Liver (tissue), 9 donors: ENCODE measurements around the gene PCDHA8. TPM values are rescaled to one million over a fixed set of nuclear protein-coding genes. Genes with fewer than 3 reads are reported as not detected.

Experiments used
- DNase-seq: peaks from one replicate; pipeline ENCODE4 v3.0.0-alpha.2; 2017; ENCODE audit warnings: low spot score
- H3K27ac ChIP-seq, 2 donors: one replicate each; pipeline ENCODE4 v1.7.0; 2013; ENCODE audit warnings: inconsistent platforms in 2 of 2, low read length in 2 of 2, control low read depth in 1 of 2, low read depth in 1 of 2, mild to moderate bottlenecking in 1 of 2
- H3K27me3 ChIP-seq, 4 donors: one replicate each; pipeline versions ENCODE4 v1.6.1 to v1.7.0; 2013; ENCODE audit warnings: low read length in 3 of 4, inconsistent platforms in 1 of 4, mild to moderate bottlenecking in 1 of 4, moderate library complexity in 1 of 4; ENCODE audit not compliant: control insufficient read depth in 4 of 4, insufficient read depth in 4 of 4
- H3K36me3 ChIP-seq, 4 donors: one replicate each; pipeline versions ENCODE4 v1.6.1 to v1.7.0; 2013; ENCODE audit warnings: low read length in 3 of 4, mild to moderate bottlenecking in 3 of 4, low read depth in 1 of 4, moderate library complexity in 1 of 4; ENCODE audit not compliant: control insufficient read depth in 4 of 4, insufficient read depth in 3 of 4
- H3K4me1 ChIP-seq, 4 donors: one replicate each; pipeline versions ENCODE4 v1.6.1 to v1.7.0; 2013; ENCODE audit warnings: low read length in 3 of 4, mild to moderate bottlenecking in 3 of 4, moderate library complexity in 1 of 4; ENCODE audit not compliant: control insufficient read depth in 4 of 4, insufficient read depth in 4 of 4
- H3K4me3 ChIP-seq, 3 donors: one replicate each; pipeline versions ENCODE4 v1.6.1 to v1.7.0; 2013; ENCODE audit warnings: low read length in 3 of 3, control low read depth in 1 of 3, low read depth in 1 of 3, mild to moderate bottlenecking in 1 of 3
- H3K9ac ChIP-seq, 2 donors: one replicate each; pipeline ENCODE4 v1.7.0; 2013; ENCODE audit warnings: low read length in 2 of 2, mild to moderate bottlenecking in 2 of 2, moderate library complexity in 2 of 2, control low read depth in 1 of 2, low read depth in 1 of 2
- H3K9me3 ChIP-seq, 4 donors: one replicate each; pipeline versions ENCODE4 v1.6.1 to v1.7.0; 2013; ENCODE audit warnings: low read length in 3 of 4; ENCODE audit not compliant: control insufficient read depth in 4 of 4
- ATF3 ChIP-seq: IDR thresholded peaks from 2 replicates; pipeline ENCODE4 v1.6.1; 2016; ENCODE audit warnings: antibody characterized with exemption
- FOXA2 ChIP-seq: IDR thresholded peaks from 2 replicates; pipeline ENCODE4 v1.6.1; 2016; ENCODE audit warnings: antibody characterized with exemption
- MAX ChIP-seq: IDR thresholded peaks from 2 replicates; pipeline ENCODE4 v1.6.1; 2016; ENCODE audit warnings: antibody characterized with exemption
- RXRA ChIP-seq, 2 donors: IDR thresholded peaks; 2 replicates each; pipeline ENCODE4 v1.6.1; 2017 to 2018; ENCODE audit warnings: antibody characterized with exemption in 2 of 2, mild to moderate bottlenecking in 1 of 2
- WGBS: extraction: QIAGEN DNeasy Blood & Tissue Kit; methylation state at CpG from one replicate; pipeline ENCODE4 v1.1.7; 2013; 5-methylcytosine and 5-hydroxymethylcytosine counted together
- polyA plus RNA-seq, 2 donors: library from polyadenylated mRNA; stranded (reverse) in 1 of 2; unstranded in 1 of 2; fragments of 200-250 nt in 1 of 2; fragments of >200 nt in 1 of 2; fragmentation: Nextera tagmentation in 1 of 2; extraction: Ambion mirVana in 1 of 2; gene quantifications; one replicate each; pipeline versions ENCODE4 v1.2.1 to v1.2.3, GENCODE V29; 2013 to 2015
- total RNA-seq, 2 donors: library from RNA; depleted of rRNA; stranded (reverse); fragments of >200 nt; gene quantifications; one replicate each; pipeline ENCODE4 v1.2.3, GENCODE V29; 2014
- donor health status: healthy.
- donor health status: healthy.
- donor health status: healthy.
- donor health status: healthy.
- donor health status: healthy.

Gene PCDHA8
- total and polyA plus RNA-seq, 4 donors, result under 0.01 TPM; not detected in 3

- no peak for TF ChIP-seq ATF3
Observed at GRCh38 chr5:140883373-140883772, 42.4 kb downstream of the PCDHA8 start (continued).

GRCh38 chr5:140883927-140884697 lies 43.1 kb downstream of the PCDHA8 start:
- no peak for DNase-seq
- peaks cover 0 to 26% (median 18%) of the 10 kb centered on the region in 4 donors for H3K9me3 ChIP-seq
- TF ChIP-seq RXRA (IDR thresholded peaks at IDR 0.05) (no peak), MAX (no peak), FOXA2 (no peak)
- no peak overlapping the region for H3K4me3 ChIP-seq
- peaks cover 0 to 2% (median 0%) of the 10 kb centered on the region in 4 donors for H3K4me1 ChIP-seq
- H3K27ac ChIP-seq, result no peak overlapping the region
- H3K9ac ChIP-seq, result no peak overlapping the region
- WGBS, result 34% methylated on average over 79 of the region's 79 CpGs
- peaks cover 0 to 8% (median 1%) of the 10 kb centered on the region in 4 donors for H3K27me3 ChIP-seq
- no peaks in the 10 kb centered on the region for H3K36me3 ChIP-seq

Other genes starting within 250 kb of the PCDHA8 start
- gene CD14, start 208.0 kb upstream of the PCDHA8 start, total RNA-seq, result 100 to 1,000 TPM in 1 of 2 donors, 10 to 100 TPM in 1; 61.0 to 297 TPM
- gene CD14, start 208.0 kb upstream of the PCDHA8 start, polyA plus RNA-seq, result 100 to 1,000 TPM; 277 to 343 TPM
- gene TMCO6, start 201.7 kb upstream of the PCDHA8 start, total RNA-seq, result 10 to 100 TPM; 14.1 to 55.9 TPM
- gene TMCO6, start 201.7 kb upstream of the PCDHA8 start, polyA plus RNA-seq, result 10 to 100 TPM; 12.6 to 23.3 TPM
- 10 to 100 TPM; 23.3 to 44.3 TPM for gene NDUFA2, start 193.6 kb upstream of the PCDHA8 start, total RNA-seq
- 100 to 1,000 TPM in 1 of 2 donors, 10 to 100 TPM in 1; 91.3 to 160 TPM for gene NDUFA2, start 193.6 kb upstream of the PCDHA8 start, polyA plus RNA-seq
- gene IK, start 193.4 kb upstream of the PCDHA8 start, total RNA-seq, result 10 to 100 TPM; 42.5 to 45.7 TPM
- 10 to 100 TPM; 30.8 to 41.8 TPM for gene IK, start 193.4 kb upstream of the PCDHA8 start, polyA plus RNA-seq
- 10 to 100 TPM; 12.0 to 18.2 TPM for gene WDR55, start 176.3 kb upstream of the PCDHA8 start, total RNA-seq
- gene WDR55, start 176.3 kb upstream of the PCDHA8 start, polyA plus RNA-seq, result 10 to 100 TPM in 1 of 2 donors, 1 to 10 TPM in 1; 10.0 to 11.4 TPM
- under 1 TPM; 0.37 to 0.92 TPM for gene DND1, start 167.6 kb upstream of the PCDHA8 start, total RNA-seq
- under 1 TPM in 1 of 2 donors, not detected in 1; 0.29 TPM for gene DND1, start 167.6 kb upstream of the PCDHA8 start, polyA plus RNA-seq
- gene HARS1, start 149.8 kb upstream of the PCDHA8 start, total RNA-seq, result 10 to 100 TPM; 31.2 to 57.1 TPM
- 10 to 100 TPM; 33.3 to 41.3 TPM for gene HARS1, start 149.8 kb upstream of the PCDHA8 start, polyA plus RNA-seq
- 10 to 100 TPM; 10.8 to 16.3 TPM for gene HARS2, start 149.7 kb upstream of the PCDHA8 start, total RNA-seq
- gene HARS2, start 149.7 kb upstream of the PCDHA8 start, polyA plus RNA-seq, result 10 to 100 TPM in 1 of 2 donors, 1 to 10 TPM in 1; 8.6 to 10.7 TPM
- 10 to 100 TPM; 16.4 to 27.5 TPM for gene ZMAT2, start 140.7 kb upstream of the PCDHA8 start, total RNA-seq
- 10 to 100 TPM; 14.5 to 34.3 TPM for gene ZMAT2, start 140.7 kb upstream of the PCDHA8 start, polyA plus RNA-seq
- not detected for gene PCDHA1, start 55.0 kb upstream of the PCDHA8 start, total RNA-seq
- gene PCDHA1, start 55.0 kb upstream of the PCDHA8 start, polyA plus RNA-seq, result not detected
- gene PCDHA2, start 46.3 kb upstream of the PCDHA8 start, total RNA-seq, result not detected
- not detected for gene PCDHA2, start 46.3 kb upstream of the PCDHA8 start, polyA plus RNA-seq
- under 1 TPM in 1 of 2 donors, not detected in 1; 0.05 TPM for gene PCDHA3, start 40.1 kb upstream of the PCDHA8 start, total RNA-seq
- gene PCDHA3, start 40.1 kb upstream of the PCDHA8 start, polyA plus RNA-seq, result not detected
- under 1 TPM; 0.08 to 0.09 TPM for gene PCDHA4, start 34.1 kb upstream of the PCDHA8 start, total RNA-seq
- gene PCDHA4, start 34.1 kb upstream of the PCDHA8 start, polyA plus RNA-seq, result under 1 TPM; 0.01 to 0.06 TPM
- under 1 TPM in 1 of 2 donors, not detected in 1; under 0.01 TPM for gene PCDHA5, start 19.6 kb upstream of the PCDHA8 start, total RNA-seq
- not detected for gene PCDHA5, start 19.6 kb upstream of the PCDHA8 start, polyA plus RNA-seq
- under 1 TPM in 1 of 2 donors, not detected in 1; 0.08 TPM for gene PCDHA6, start 13.2 kb upstream of the PCDHA8 start, total RNA-seq
- gene PCDHA6, start 13.2 kb upstream of the PCDHA8 start, polyA plus RNA-seq, result under 1 TPM in 1 of 2 donors, not detected in 1; 0.02 TPM
- gene PCDHA7, start 6.9 kb upstream of the PCDHA8 start, total RNA-seq, result under 1 TPM in 1 of 2 donors, not detected in 1; 0.05 TPM
- under 1 TPM in 1 of 2 donors, not detected in 1; 0.05 TPM for gene PCDHA7, start 6.9 kb upstream of the PCDHA8 start, polyA plus RNA-seq
- gene PCDHA9, start 7.2 kb downstream of the PCDHA8 start, total RNA-seq, result under 1 TPM in 1 of 2 donors, not detected in 1; under 0.01 TPM
- not detected for gene PCDHA9, start 7.2 kb downstream of the PCDHA8 start, polyA plus RNA-seq
- under 1 TPM in 1 of 2 donors, not detected in 1; under 0.01 TPM for gene PCDHA10, start 14.7 kb downstream of the PCDHA8 start, total RNA-seq
- gene PCDHA10, start 14.7 kb downstream of the PCDHA8 start, polyA plus RNA-seq, result under 1 TPM in 1 of 2 donors, not detected in 1; 0.01 TPM
- under 1 TPM in 1 of 2 donors, not detected in 1; under 0.01 TPM for gene PCDHA11, start 27.8 kb downstream of the PCDHA8 start, total RNA-seq
- under 1 TPM; 0.05 to 0.19 TPM for gene PCDHA11, start 27.8 kb downstream of the PCDHA8 start, polyA plus RNA-seq
- under 1 TPM in 1 of 2 donors, not detected in 1; 0.08 TPM for gene PCDHA12, start 34.1 kb downstream of the PCDHA8 start, total RNA-seq
- gene PCDHA12, start 34.1 kb downstream of the PCDHA8 start, polyA plus RNA-seq, result under 1 TPM in 1 of 2 donors, not detected in 1; 0.01 TPM
- gene PCDHA13, start 40.9 kb downstream of the PCDHA8 start, total RNA-seq, result under 1 TPM in 1 of 2 donors, not detected in 1; 0.17 TPM
- gene PCDHA13, start 40.9 kb downstream of the PCDHA8 start, polyA plus RNA-seq, result under 1 TPM; 0.03 to 0.07 TPM
- gene PCDHAC1, start 85.1 kb downstream of the PCDHA8 start, total RNA-seq, result under 1 TPM; under 0.01 to 0.25 TPM
- under 1 TPM in 1 of 2 donors, not detected in 1; 0.13 TPM for gene PCDHAC1, start 85.1 kb downstream of the PCDHA8 start, polyA plus RNA-seq
- 1 to 10 TPM in 1 of 2 donors, under 1 TPM in 1; 0.93 to 1.8 TPM for gene PCDHAC2, start 125.3 kb downstream of the PCDHA8 start, total RNA-seq
- under 1 TPM; 0.50 to 0.63 TPM for gene PCDHAC2, start 125.3 kb downstream of the PCDHA8 start, polyA plus RNA-seq
- gene PCDHB1, start 210.2 kb downstream of the PCDHA8 start, total RNA-seq, result not detected
- gene PCDHB1, start 210.2 kb downstream of the PCDHA8 start, polyA plus RNA-seq, result not detected